Type B pancreatic cell (in vitro differentiated cells): ENCODE data around the gene ADPRS. TPM values are rescaled to one million over a fixed set of nuclear protein-coding genes. Genes with fewer than 3 reads are reported as not detected.

Experiments used
- DNase-seq: peaks from one replicate; pipeline ENCODE4 v3.0.0; 2021; ENCODE audit warnings: mixed read lengths; ENCODE audit not compliant: unreplicated experiment; ENCODE audit errors: extremely low spot score
- H3K27ac Mint-ChIP-seq: 2 replicates; pipeline ENCODE4 v1.8.0; 2021; ENCODE audit warnings: mild to moderate bottlenecking, mixed read lengths
- H3K27me3 Mint-ChIP-seq: 2 replicates; pipeline ENCODE4 v1.8.0; 2021; ENCODE audit warnings: mixed read lengths
- H3K36me3 Mint-ChIP-seq: 2 replicates; pipeline ENCODE4 v1.8.0; 2021; ENCODE audit warnings: mixed read lengths
- H3K4me1 Mint-ChIP-seq: one replicate; pipeline ENCODE4 v1.8.0; 2021; ENCODE audit warnings: mixed read lengths; ENCODE audit not compliant: unreplicated experiment
- H3K4me3 Mint-ChIP-seq: 2 replicates; pipeline ENCODE4 v1.8.0; 2021; ENCODE audit warnings: mild to moderate bottlenecking, mixed read lengths
- H3K9me3 Mint-ChIP-seq: 2 replicates; pipeline ENCODE4 v1.8.0; 2021; ENCODE audit warnings: mixed read lengths
- CTCF ChIP-seq: fragments of 200-600 bp; sonication (generic); conservative IDR thresholded peaks from 2 replicates; pipeline ENCODE4 v1.5.0; 2021; ENCODE audit warnings: antibody characterized with exemption, mild to moderate bottlenecking
- total RNA-seq: library from RNA; stranded (reverse); gene quantifications from 2 replicates; pipeline ENCODE4 v1.2.1, GENCODE V29; 2021; ENCODE audit warnings: low replicate concordance

The ADPRS gene
- total RNA-seq, 1 donor from 2014 or later = 31.9 TPM

GRCh38 chr1:36118447-36119204 is 29.9 kb downstream of the ADPRS start:
- Mint-ChIP-seq H3K9me3 (no peaks in the 10 kb centered on the region), H3K36me3 (no peaks in the 10 kb centered on the region), H3K27me3 (peaks cover 27% of the 10 kb centered on the region), H3K27ac (no peak overlapping the region), H3K4me1 (peaks cover 20% of the 10 kb centered on the region), H3K4me3 (no peak overlapping the region)
- TF ChIP-seq CTCF = no peak
- DNase-seq = no peak

- Mint-ChIP-seq H3K27ac (no peak overlapping the region), H3K36me3 (no peaks in the 10 kb centered on the region), H3K4me3 (no peak overlapping the region), H3K9me3 (no peaks in the 10 kb centered on the region), H3K4me1 (peaks cover 20% of the 10 kb centered on the region), H3K27me3 (peaks cover 36% of the 10 kb centered on the region)
- no peak for DNase-seq
- no peak for TF ChIP-seq CTCF
Observed at GRCh38 chr1:36119456-36119855, 30.8 kb downstream of the ADPRS start.

GRCh38 chr1:36122062-36123030 is 33.7 kb downstream of the ADPRS start:
- no peak overlapping the region for H3K4me3 Mint-ChIP-seq
- H3K4me1 Mint-ChIP-seq = peaks cover 29% of the 10 kb centered on the region
- H3K9me3 Mint-ChIP-seq = no peaks in the 10 kb centered on the region
- no peak overlapping the region for H3K27ac Mint-ChIP-seq
- no peaks in the 10 kb centered on the region for H3K36me3 Mint-ChIP-seq
- no peak for TF ChIP-seq CTCF
- DNase-seq = no peak
- peaks cover 46% of the 10 kb centered on the region for H3K27me3 Mint-ChIP-seq

GRCh38 chr1:36123356-36123755 is 34.7 kb downstream of the ADPRS start:
- Mint-ChIP-seq H3K4me3 (peak overlapping the region; percentile 40), H3K27ac (no peak overlapping the region), H3K9me3 (no peaks in the 10 kb centered on the region), H3K36me3 (no peaks in the 10 kb centered on the region), H3K4me1 (peaks cover 33% of the 10 kb centered on the region), H3K27me3 (peaks cover 46% of the 10 kb centered on the region)
- no peak for DNase-seq
- no peak for TF ChIP-seq CTCF

- H3K36me3 Mint-ChIP-seq = no peaks in the 10 kb centered on the region
- H3K27me3 Mint-ChIP-seq = peaks cover 46% of the 10 kb centered on the region
- peak overlapping the region; percentile 81 for H3K4me3 Mint-ChIP-seq
- H3K4me1 Mint-ChIP-seq = peaks cover 34% of the 10 kb centered on the region
- TF ChIP-seq CTCF = no peak
- H3K27ac Mint-ChIP-seq = no peak overlapping the region
- no peaks in the 10 kb centered on the region for H3K9me3 Mint-ChIP-seq
- no peak for DNase-seq
Observed at GRCh38 chr1:36124404-36125128, 35.9 kb downstream of the ADPRS start.
